K562 (cell line): ENCODE measurements around the gene TBC1D17. TPM values are rescaled to one million over a fixed set of nuclear protein-coding genes. Genes with fewer than 3 reads are reported as not detected.

ENCODE experiments used
- ADNP ChIP-seq: fragments of 200-800 bp; sonication (Bioruptor generic); IDR thresholded peaks from 2 replicates; pipeline ENCODE4 v1.6.1; 2016; ENCODE audit warnings: missing genetic modification characterization, missing compliant biosample characterization
- CBFB ChIP-seq: sonication (generic); formaldehyde crosslinking; IDR thresholded peaks from 2 replicates; pipeline ENCODE4 v1.4.0; 2020; ENCODE audit warnings: mild to moderate bottlenecking, missing genetic modification reagents
- CTBP1 ChIP-seq: fragments of 450-650 bp; IDR thresholded peaks from 2 replicates; pipeline ENCODE4 v1.6.1; 2016; ENCODE audit warnings: borderline replicate concordance
- DIDO1 ChIP-seq: fragments of 450-650 bp; IDR thresholded peaks from 2 replicates; pipeline ENCODE4 v1.6.1; 2016; ENCODE audit warnings: low read depth, missing biosample characterization, missing genetic modification characterization
- FUS ChIP-seq: fragments of 200-400 bp; formaldehyde crosslinking; optimal IDR thresholded peaks from 2 replicates; pipeline ENCODE3; 2017; ENCODE audit warnings: low read depth, low read length
- HMGN3 ChIP-seq: IDR thresholded peaks from 2 replicates; pipeline ENCODE4 v1.6.1; 2011; ENCODE audit warnings: borderline replicate concordance, low read depth, mild to moderate bottlenecking, mixed read lengths, low read length; ENCODE audit not compliant: insufficient read length; ENCODE audit errors: extremely low read depth
- HNRNPLL ChIP-seq: fragments of 200-400 bp; formaldehyde crosslinking; IDR thresholded peaks from 2 replicates; pipeline ENCODE4 v1.6.1; 2017; ENCODE audit warnings: low read length, low read depth, mild to moderate bottlenecking; ENCODE audit not compliant: poor library complexity, severe bottlenecking
- KLF10 ChIP-seq: fragments of 250-450 bp; sonication (Bioruptor Pico); IDR thresholded peaks from 2 replicates; pipeline ENCODE4 v1.6.1; 2021; ENCODE audit warnings: matching md5 sums
- MCM2 ChIP-seq: fragments of 450-650 bp; IDR thresholded peaks from 2 replicates; pipeline ENCODE4 v1.6.1; 2017; ENCODE audit warnings: low read depth, mild to moderate bottlenecking
- MCM5 ChIP-seq: fragments of 450-650 bp; IDR thresholded peaks from 2 replicates; pipeline ENCODE4 v1.6.1; 2016; ENCODE audit warnings: low read depth
- MLX ChIP-seq, 2 experiments: fragments of 450-650 bp in 1 of 2; sonication (generic) in 1 of 2; formaldehyde crosslinking; conservative IDR thresholded peaks; 2 replicates each; pipeline versions ENCODE4 v1.4.0 to v1.8.1; 2020 to 2022; ENCODE audit warnings: mild to moderate bottlenecking in 1 of 2, missing genetic modification reagents in 1 of 2
- NCOA2 ChIP-seq, 2 experiments: fragments of 450-650 bp; IDR thresholded peaks; 2 replicates each; pipeline ENCODE4 v1.6.1; 2018; ENCODE audit warnings: mild to moderate bottlenecking in 2 of 2, moderate library complexity in 1 of 2; ENCODE audit not compliant: partially characterized antibody in 2 of 2
- PHB ChIP-seq: fragments of 250-450 bp; sonication (Bioruptor Pico); IDR thresholded peaks from 2 replicates; pipeline ENCODE4 v1.5.0; 2021
- RBM15 ChIP-seq: fragments of 200-400 bp; formaldehyde crosslinking; IDR thresholded peaks from 2 replicates; pipeline ENCODE4 v1.6.1; 2018; ENCODE audit warnings: mild to moderate bottlenecking, low read length, moderate library complexity; ENCODE audit not compliant: insufficient read depth
- RREB1 ChIP-seq: fragments of 250-450 bp; sonication (Bioruptor Pico); IDR thresholded peaks from 2 replicates; pipeline ENCODE4 v1.4.0; 2020
- SNIP1 ChIP-seq: fragments of 450-650 bp; IDR thresholded peaks from 2 replicates; pipeline ENCODE4 v1.7.1; 2017; ENCODE audit warnings: low read depth, mild to moderate bottlenecking
- ZBTB26 ChIP-seq: fragments of 450-650 bp; formaldehyde crosslinking; IDR thresholded peaks from 2 replicates; pipeline ENCODE4 v1.4.0; 2022; ENCODE audit warnings: missing genetic modification characterization
- ZFP91 ChIP-seq: sonication (generic); formaldehyde crosslinking; IDR thresholded peaks from 2 replicates; pipeline ENCODE4 v1.8.0; 2022; ENCODE audit warnings: mild to moderate bottlenecking, missing genetic modification reagents
- ZNF408 ChIP-seq: fragments of 250-450 bp; sonication (Bioruptor Pico); IDR thresholded peaks from 2 replicates; pipeline ENCODE4 v1.4.0; 2020; ENCODE audit warnings: low read depth, mild to moderate bottlenecking, moderate library complexity
- ZNF696 ChIP-seq: fragments of 250-450 bp; sonication (Bioruptor Pico); conservative IDR thresholded peaks from 2 replicates; pipeline ENCODE4 v1.4.0; 2020; ENCODE audit warnings: mild to moderate bottlenecking, moderate library complexity
- polyA plus RNA-seq, 8 experiments: library from polyadenylated mRNA; depleted of rRNA in 4 of 8; stranded (reverse) in 5 of 8; unstranded in 3 of 8; fragments of >200 nt; fragmentation: Nextera tagmentation in 2 of 8; fragmentation: Illumina TruSeq in 1 of 8; extraction: Ambion mirVana in 2 of 8; extraction: Trizol in 1 of 8; gene quantifications; 2 replicates each; pipeline versions ENCODE4 v1.2.1 to v1.2.3, GENCODE V29; 2011 to 2014; ENCODE audit warnings: inconsistent platforms in 1 of 8, missing spikeins in 1 of 8
- total RNA-seq, 7 experiments: library from RNA; depleted of rRNA in 6 of 7; stranded (reverse); fragments of >200 nt in 6 of 7; fragmentation: Illumina TruSeq in 2 of 7; extraction: Trizol in 2 of 7; gene quantifications; 2 replicates each; pipeline versions ENCODE4 v1.2.1 to v1.2.3, GENCODE V29; 2011 to 2021; ENCODE audit warnings: low replicate concordance in 1 of 7

TBC1D17 gene
- total and polyA plus RNA-seq, 9 of the 15 experiments (the other 6 are each of a cell fraction or from before 2014, with no cell fraction given) = 0.42 to 16.0 (median 3.8) TPM

GRCh38 chr19:49869009-49869483 lies 8.5 kb upstream of the TBC1D17 start (continued):
- TF ChIP-seq ZNF696 (CRISPR knock-in tag) = no peak
- TF ChIP-seq PHB (CRISPR knock-in tag) = no peak
- no peak for TF ChIP-seq MCM2
- TF ChIP-seq ADNP (tag) = no peak
- no peak for TF ChIP-seq RBM15
- TF ChIP-seq HNRNPLL = no peak
- TF ChIP-seq CBFB = no peak
- TF ChIP-seq CTBP1 = no peak
- peak; percentile 74; the same call in 1 of the 2 replicates for TF ChIP-seq RREB1 (CRISPR knock-in tag)
- TF ChIP-seq MLX (CRISPR knock-in tag; conservative IDR thresholded peaks at IDR 0.05) = 0 out of 4 replicates have a peak, but pooled peaks of 1 of the 2 experiments have one; percentile 38
- TF ChIP-seq MCM5 = no peak
- TF ChIP-seq ZBTB26 (CRISPR knock-in tag) = no peak
- TF ChIP-seq KLF10 (CRISPR knock-in tag) = no peak
- no peak for TF ChIP-seq NCOA2 (IDR thresholded peaks at IDR 0.05; ENCODE audit: partially characterized antibody in 2 of 2)
- peak; percentile 94 for TF ChIP-seq ZFP91 (CRISPR knock-in tag)
- TF ChIP-seq SNIP1 = no peak
- no peak for TF ChIP-seq ZNF408 (CRISPR knock-in tag)
- TF ChIP-seq DIDO1 = 0 out of 2 replicates have a peak, but pooled peaks have one; percentile 39
- peak; percentile 22 for TF ChIP-seq HMGN3
- no peak for TF ChIP-seq FUS
